A673 (cell line): Measurements from ENCODE around the gene TMED6. TPM values are rescaled to one million over a fixed set of nuclear protein-coding genes. Genes with fewer than 3 reads are reported as not detected.

Experiments used
- Bru-seq: library from RNA; stranded (reverse); fragments of 400-500 nt; gene quantifications from one replicate; lab custom pipeline; 2021; lab: Mats Ljungman, UMichigan
- BruChase-seq, 2 experiments: library from RNA; stranded (reverse); fragments of 400-500 nt; gene quantifications; one replicate each; lab custom pipeline; 2021; lab: Mats Ljungman, UMichigan
- BruUV-seq: library from RNA; stranded (reverse); fragments of 400-500 nt; replicated peaks from 2 replicates; lab custom pipeline; 2021; lab: Mats Ljungman, UMichigan
- CTCF ChIA-PET: fragments of 300-600 bp; sonication (Branson Sonifier 250); formaldehyde crosslinking; loops from one replicate; lab custom pipeline; 2022; ENCODE audit warnings: antibody characterized with exemption; lab: Charles Lee
- POLR2A ChIA-PET: fragments of 300-600 bp; sonication (Branson Sonifier 250); formaldehyde crosslinking; loops from one replicate; lab custom pipeline; 2022; ENCODE audit warnings: antibody characterized with exemption; ENCODE audit not compliant: low non-redundant PET; lab: Charles Lee
- DNase-seq: peaks from one replicate; pipeline ENCODE4 v3.0.0-alpha.2; 2015; ENCODE audit warnings: low spot score
- H3K27ac ChIP-seq: fragments of 200-600 bp; sonication (generic); 2 replicates; pipeline ENCODE4 v1.5.1; 2016; ENCODE audit warnings: mixed run types, low read depth, mild to moderate bottlenecking, mixed read lengths, antibody characterized with exemption, low read length; ENCODE audit not compliant: poor library complexity, severe bottlenecking
- H3K27me3 ChIP-seq: fragments of 200-600 bp; sonication (generic); replicated peaks from 2 replicates; pipeline ENCODE4 v1.6.1; 2017; ENCODE audit warnings: mixed run types, low read depth, mild to moderate bottlenecking, mixed read lengths, antibody characterized with exemption, low read length; ENCODE audit not compliant: insufficient read depth, poor library complexity
- H3K36me3 ChIP-seq: fragments of 200-600 bp; sonication (generic); 2 replicates; pipeline ENCODE4 v1.6.1; 2016; ENCODE audit warnings: mixed run types, mild to moderate bottlenecking, mixed read lengths, antibody characterized with exemption, low read length; ENCODE audit not compliant: insufficient read depth, poor library complexity, severe bottlenecking
- H3K4me1 ChIP-seq: fragments of 200-600 bp; sonication (generic); 2 replicates; pipeline ENCODE4 v1.6.1; 2017; ENCODE audit warnings: mixed run types, mild to moderate bottlenecking, mixed read lengths, antibody characterized with exemption, low read length; ENCODE audit not compliant: insufficient read depth, poor library complexity, severe bottlenecking
- H3K4me3 ChIP-seq: fragments of 200-600 bp; sonication (generic); 2 replicates; pipeline ENCODE4 v1.5.1; 2016; ENCODE audit warnings: low read depth, mixed run types, mild to moderate bottlenecking, mixed read lengths, low read length; ENCODE audit not compliant: poor library complexity, severe bottlenecking
- H3K9me3 ChIP-seq: fragments of 200-600 bp; sonication (generic); 2 replicates; pipeline ENCODE4 v1.6.1; 2016; ENCODE audit warnings: mixed run types, low read depth, mild to moderate bottlenecking, mixed read lengths, antibody characterized with exemption, low read length; ENCODE audit not compliant: poor library complexity, severe bottlenecking
- CTCF ChIP-seq: fragments of 300-800, 200-600 bp; sonication (generic); conservative IDR thresholded peaks from 2 replicates; pipeline ENCODE4 v1.5.1; 2017; ENCODE audit warnings: low read depth, mild to moderate bottlenecking, antibody characterized with exemption, low read length, moderate library complexity, mixed read lengths
- EZH2 ChIP-seq: fragments of 200-600 bp; sonication (generic); IDR thresholded peaks from 2 replicates; pipeline ENCODE4 v1.6.1; 2017; ENCODE audit warnings: borderline replicate concordance, low read depth, mild to moderate bottlenecking, mixed read lengths, antibody characterized with exemption, low read length; ENCODE audit not compliant: poor library complexity, severe bottlenecking
- intact Hi-C: fragments of 100-400 bp; cut with micrococcal nuclease; formaldehyde crosslinking; loops from one replicate; pipeline ENCODE4 v1.10.0; 2022; ENCODE audit not compliant: unreplicated experiment
- long read RNA-seq: library from polyadenylated mRNA; stranded (forward); transcript quantifications from one replicate; pipeline ENCODE4 v2.0.0, GENCODE V29; 2022
- total RNA-seq: library from RNA; stranded (reverse); gene quantifications from 2 replicates; pipeline ENCODE4 v1.2.3, GENCODE V29; 2021

TMED6 gene
- total RNA-seq (1.8 TPM in 1 of 2 replicates, not detected in the other), Bru-seq, nascent RNA (percentile 53 among the genes with signal in this experiment), BruChase-seq, experiment 1, labeled RNA remaining after a 2-hour chase (percentile 58 among the genes with signal in this experiment), BruChase-seq, experiment 2, labeled RNA remaining after a 6-hour chase (percentile 64 among the genes with signal in this experiment)
- long read RNA-seq: 0 reads

DNA sequence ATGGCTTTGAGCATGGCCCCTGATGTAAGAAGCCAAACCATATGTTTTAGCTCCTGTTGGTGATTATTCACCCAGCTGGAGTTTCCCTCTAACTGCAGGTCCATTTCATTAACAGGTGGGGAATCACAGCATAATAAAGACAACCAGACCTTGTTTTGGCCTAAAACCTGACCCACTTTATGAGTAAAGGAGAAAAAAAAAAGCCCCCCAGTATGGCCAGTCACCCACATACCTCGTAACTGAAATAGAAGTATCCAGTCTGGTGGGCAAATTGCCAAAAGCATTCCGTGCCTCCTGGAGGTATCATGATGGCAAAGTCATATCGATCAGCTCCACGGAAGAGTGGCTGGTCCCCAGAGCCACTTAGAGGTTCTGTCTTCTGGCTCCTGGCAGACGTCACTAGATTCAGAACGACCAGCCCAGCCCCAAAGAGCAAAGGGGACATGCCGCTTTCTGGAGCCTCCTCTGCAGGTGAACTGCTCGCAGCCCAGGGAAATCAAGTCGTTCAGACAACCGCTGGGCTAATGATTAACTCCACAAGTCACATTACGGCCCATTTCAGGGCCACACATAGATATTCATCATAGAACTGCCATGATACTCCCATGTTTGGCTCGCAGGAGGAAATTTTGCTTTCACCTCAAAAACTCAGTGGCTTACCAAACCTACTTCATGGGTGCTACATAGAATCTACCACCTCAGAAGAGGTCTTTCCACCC lies at the start of gene TMED6:
TMED6 (minus strand) TSS at position 478 of the 719 bp plus-strand sequence; CDS start at position 445, 33 bp downstream.
- ChIA-PET POLR2A (no interaction called here), CTCF (no interaction called here)
- intact Hi-C loops: no loop called here
- Histone ChIP-seq H3K4me3 (no peak within 1 kb of the TSS), H3K27ac (no peak within 1 kb of the TSS), H3K4me1 (no peaks in the 10 kb centered on the region), H3K36me3 (no peaks in the 10 kb centered on the region), H3K27me3 (no peaks in the 10 kb centered on the region), H3K9me3 (no peaks in the 10 kb centered on the region)
- TF ChIP-seq CTCF (no peak), EZH2 (no peak)
- no peak for DNase-seq
- no TSS peak for BruUV-seq

DNA sequence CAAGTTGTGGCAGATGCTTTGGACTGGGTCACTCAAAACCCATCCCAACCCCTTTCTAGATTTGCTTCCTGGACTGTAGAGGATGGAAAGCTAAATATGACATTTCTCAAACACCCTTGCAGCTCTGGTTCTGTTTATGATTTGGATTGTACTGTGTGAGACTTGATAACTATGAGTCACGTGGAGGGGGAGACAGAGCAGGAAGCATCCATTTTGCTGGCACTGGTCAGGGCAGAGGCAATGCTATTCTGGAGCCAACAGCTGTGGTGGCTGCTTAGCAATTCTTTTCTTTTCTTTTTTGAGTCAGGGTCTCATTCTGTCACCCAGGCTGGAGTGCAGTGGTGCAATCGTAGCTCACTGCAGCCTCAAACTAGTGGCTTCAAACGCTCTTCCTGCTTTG lies 47.8 kb upstream of the TMED6 start:
- DNase-seq: no peak
- H3K27ac ChIP-seq: no peak overlapping the region
- H3K27me3 ChIP-seq: no peaks in the 10 kb centered on the region

GRCh38 chr16:69397821-69398521 lies 46.4 kb upstream of the TMED6 start:
- DNase-seq: peak; percentile 90
- Histone ChIP-seq H3K4me3 (no peak overlapping the region), H3K27me3 (no peaks in the 10 kb centered on the region), H3K27ac (peak overlapping the region; percentile 91), H3K9me3 (no peaks in the 10 kb centered on the region), H3K4me1 (peaks cover 48% of the 10 kb centered on the region), H3K36me3 (no peaks in the 10 kb centered on the region)
- ChIA-PET POLR2A (no interaction called here), CTCF (interaction anchor here (0.6 to 1.3 kb wide), 4 partner anchors 271 to 636 kb away, joined by 3 to 6 read pairs (median 5); partner anchors contain the start of gene NOB1)
- BruUV-seq: no TSS peak
- intact Hi-C loops: loop anchor here (2.0 to 5.0 kb wide), 4 partner anchors 69 to 539 kb away; partner anchors contain the start of gene NFAT5
- TF ChIP-seq CTCF (peak; percentile 79), EZH2 (no peak)

More for the DNA sequence above, 47.8 kb upstream of the TMED6 start:
- TF ChIP-seq EZH2: no peak
- Histone ChIP-seq H3K9me3 (no peaks in the 10 kb centered on the region), H3K4me3 (no peak overlapping the region), H3K4me1 (peaks cover 60% of the 10 kb centered on the region), H3K36me3 (no peaks in the 10 kb centered on the region)
- no TSS peak for BruUV-seq
- intact Hi-C loops: loop anchor here (5.0 kb wide), 3 partner anchors 68 to 538 kb away; no protein-coding TSS in a partner anchor
- CTCF ChIA-PET: no interaction called here
- POLR2A ChIA-PET: no interaction called here
